ENCODE data around the gene STIMATE.

The STIMATE gene

DNA sequence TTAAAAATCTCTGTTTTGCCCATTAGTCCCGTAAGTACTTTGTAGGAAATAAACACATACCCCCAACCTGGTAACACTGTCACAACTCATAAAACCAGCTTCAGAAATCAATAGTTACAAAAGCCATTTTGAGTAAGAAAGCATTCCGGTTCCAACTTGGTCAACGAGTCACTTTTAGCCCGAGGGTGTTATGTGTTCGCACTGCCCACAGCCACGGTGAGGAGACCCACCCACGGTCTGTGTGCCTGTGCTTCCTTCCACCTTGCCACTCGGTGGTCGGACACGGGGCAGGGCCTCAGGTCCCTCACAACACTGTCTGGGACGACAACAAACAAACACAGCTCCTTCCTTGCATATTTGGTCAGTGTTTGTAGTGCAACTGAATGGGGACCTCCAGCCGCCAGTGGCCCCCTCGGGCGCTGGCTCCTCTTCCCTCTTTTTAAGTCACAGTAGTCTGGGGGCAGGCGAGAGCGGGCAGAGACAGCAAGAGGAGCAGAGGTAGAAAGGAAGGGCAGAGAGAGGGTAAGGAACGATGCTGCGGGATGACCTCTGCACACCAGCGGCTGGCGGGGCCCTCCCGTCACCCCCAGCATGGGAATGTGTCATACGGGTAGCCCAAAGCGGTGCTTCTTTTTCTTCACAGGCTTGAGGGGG, 57.3 kb downstream of the STIMATE start:
- no peak for DNase-seq

DNA sequence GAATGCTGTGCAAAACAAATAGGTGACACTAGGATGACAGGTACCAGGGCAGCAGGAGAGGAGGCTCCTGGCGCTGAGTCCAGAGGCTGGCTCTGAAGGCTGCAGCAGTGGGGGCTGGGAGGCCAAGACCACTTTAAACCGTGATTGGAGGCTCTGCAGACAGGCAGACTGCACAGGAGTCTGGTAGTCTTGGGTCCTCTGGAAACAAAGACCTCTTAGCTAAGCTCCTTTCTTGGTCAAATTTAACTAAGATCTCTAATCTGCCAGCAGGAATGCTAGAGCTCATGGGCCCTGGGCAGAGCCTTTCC, 58.1 kb downstream of the STIMATE start:
- DNase-seq, result no peak

DNA sequence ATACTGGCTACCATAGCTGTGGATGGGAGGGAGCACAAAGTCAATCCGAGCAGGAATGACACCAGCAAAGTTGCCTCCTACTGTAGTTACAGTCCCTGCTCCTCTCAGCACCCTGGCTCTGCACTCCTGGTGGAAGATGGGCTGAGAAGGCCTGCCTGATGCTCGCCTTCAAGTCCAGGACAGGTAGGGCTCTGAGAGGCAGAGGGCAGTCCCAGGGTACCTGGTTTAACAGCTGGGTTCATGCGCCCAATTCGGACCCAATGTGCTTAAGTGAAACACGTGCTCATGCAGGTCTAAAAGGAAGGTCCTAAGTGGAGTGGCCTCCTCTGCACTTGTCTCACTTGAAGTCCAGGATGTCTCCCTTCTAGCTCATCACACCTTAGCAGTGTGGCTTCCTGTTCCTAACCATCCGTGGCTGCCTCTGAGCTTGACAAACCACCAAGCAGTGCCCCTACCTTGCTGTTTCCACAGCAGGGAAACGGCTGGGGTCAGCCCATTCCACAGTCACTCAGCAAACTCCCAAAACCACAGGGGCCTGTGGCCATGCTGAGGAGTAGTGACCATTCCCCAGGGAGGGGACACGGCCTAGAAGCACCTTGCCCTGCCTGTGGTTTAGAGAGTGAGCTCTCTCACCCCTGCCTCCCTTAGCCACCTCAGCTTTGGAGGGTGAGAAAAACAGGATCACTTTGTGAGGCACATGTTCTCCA, 58.6 kb downstream of the STIMATE start:
- peak; percentile 15 for DNase-seq

DNA sequence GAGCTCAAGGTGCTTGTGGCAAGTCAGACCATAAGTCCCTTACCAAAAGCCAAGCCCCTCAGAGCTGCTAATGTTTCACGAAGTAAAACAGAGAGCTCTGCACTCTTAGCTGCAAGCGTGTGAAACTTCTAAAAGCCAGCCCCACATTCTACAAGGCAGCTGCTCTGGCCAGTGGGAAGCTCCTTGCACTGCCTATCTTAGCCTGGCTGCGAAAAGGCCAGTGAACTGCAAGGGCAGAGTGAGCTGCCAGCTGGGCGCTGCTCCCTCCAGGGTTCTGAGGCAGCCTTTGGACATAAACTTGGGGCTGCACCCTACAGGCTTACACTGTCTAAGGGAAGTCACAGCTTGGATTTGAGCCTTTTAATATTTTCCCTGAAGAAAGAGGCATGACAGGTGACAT, 60.4 kb downstream of the STIMATE start:
- no peak for DNase-seq

DNA sequence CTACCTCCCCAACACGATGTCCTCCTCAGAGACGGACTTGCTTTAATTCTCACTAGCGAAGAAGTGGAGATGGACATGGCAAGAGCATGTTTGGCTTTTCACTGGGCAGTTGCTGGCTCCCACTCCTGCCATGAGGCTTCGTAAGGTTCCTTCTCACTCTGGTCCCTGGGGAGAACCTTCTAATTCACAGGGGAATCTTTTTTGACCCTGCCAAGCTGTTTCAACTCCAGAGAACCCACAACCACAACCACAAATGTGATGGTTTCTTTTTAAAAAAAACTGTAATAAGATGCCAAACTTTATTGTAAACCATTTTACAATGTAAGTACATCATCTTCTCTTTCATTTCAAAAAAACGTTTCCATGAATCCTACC, 60.9 kb downstream of the STIMATE start:
- no peak for DNase-seq

DNA sequence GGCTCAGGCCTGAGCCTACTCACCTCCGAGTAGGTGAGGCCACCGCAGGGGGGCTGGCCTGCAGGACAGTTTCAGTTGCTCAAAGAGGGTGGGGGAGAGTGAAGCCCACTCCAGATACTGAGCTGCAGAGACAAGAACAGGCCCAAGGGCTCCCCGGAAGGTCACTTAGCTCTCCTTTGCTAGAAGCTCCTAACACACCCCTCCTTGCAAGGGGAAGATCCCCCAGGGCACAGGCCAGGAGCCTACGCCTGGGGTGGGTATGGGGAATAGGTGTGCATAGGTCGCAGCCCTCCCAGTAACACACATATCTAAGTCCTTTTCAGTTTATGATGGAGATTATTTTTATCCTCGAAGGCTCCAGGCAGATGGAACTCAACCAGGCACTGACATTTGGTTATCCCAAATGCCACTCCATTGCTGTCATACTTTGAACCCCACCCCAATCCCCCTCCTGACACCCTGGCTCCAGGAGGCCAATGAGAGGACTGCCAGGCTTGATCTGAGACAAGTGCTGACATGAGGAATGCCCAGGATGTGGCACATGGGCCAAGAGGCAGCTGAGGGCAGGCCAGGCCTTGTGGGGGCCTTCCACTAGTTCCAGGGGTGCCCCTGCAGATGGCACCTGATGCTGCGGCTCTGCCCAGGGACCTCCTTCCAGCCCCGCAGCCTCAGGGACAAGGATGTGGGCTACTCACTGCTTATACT, 61.4 kb downstream of the STIMATE start:
- no peak for DNase-seq

DNA sequence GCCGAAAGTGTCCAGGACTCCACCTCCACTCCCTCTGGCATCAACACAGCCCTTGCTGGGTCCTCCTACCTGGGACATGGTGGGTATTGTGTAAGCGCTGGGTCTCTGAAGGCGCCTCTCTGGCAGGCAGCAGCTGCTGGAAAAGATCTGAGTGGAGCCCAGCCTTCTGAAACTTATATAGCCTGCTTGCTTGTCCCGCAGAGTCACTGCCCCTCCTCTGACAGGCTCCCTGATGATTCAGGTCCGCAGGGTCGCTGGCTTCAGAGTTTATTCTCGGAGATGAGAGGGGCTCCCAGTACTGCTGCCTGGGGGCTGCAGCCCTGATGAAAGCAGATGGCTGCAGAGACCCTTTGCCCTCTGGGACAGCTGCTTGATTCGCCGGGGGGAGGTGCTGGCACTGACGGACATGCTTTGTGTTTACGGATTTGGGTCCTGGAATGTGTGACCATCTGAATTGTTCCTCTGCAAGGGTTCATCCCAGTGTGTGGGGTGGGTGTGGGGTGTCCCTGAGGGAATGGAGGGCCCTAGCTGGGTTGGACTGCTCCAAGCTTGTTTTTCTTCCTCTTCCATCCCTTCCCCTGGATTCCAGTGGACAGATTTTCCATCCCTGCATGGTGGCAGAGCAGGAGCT, 62.4 kb downstream of the STIMATE start, which contains the start of gene MUSTN1:
Gene MUSTN1, minus strand, starts transcription at position 149 of the 631 bp plus-strand sequence. Its CDS starts 71 bp downstream, at position 78.
- DNase-seq, result no peak

DNA sequence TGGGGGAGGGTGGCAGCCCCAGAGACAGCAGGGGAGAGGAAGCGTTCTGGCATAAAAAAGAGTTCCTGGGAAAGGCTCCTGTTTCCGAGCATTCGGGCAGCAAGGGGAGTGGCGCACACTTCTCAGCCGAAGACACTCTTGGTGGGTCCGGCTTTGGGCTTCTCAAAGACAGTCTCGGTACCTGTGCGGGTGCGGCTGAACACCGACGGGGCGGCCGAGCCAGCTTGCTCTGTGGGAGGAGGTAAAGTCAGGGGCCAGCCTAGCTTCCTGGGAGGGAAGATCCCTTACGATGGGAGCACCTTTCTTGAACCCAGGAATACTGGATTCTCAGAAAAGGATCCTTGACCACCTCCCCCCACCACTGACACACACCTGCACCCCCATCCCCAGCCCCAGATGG, 64.1 kb downstream of the STIMATE start:
- no peak for DNase-seq

DNA sequence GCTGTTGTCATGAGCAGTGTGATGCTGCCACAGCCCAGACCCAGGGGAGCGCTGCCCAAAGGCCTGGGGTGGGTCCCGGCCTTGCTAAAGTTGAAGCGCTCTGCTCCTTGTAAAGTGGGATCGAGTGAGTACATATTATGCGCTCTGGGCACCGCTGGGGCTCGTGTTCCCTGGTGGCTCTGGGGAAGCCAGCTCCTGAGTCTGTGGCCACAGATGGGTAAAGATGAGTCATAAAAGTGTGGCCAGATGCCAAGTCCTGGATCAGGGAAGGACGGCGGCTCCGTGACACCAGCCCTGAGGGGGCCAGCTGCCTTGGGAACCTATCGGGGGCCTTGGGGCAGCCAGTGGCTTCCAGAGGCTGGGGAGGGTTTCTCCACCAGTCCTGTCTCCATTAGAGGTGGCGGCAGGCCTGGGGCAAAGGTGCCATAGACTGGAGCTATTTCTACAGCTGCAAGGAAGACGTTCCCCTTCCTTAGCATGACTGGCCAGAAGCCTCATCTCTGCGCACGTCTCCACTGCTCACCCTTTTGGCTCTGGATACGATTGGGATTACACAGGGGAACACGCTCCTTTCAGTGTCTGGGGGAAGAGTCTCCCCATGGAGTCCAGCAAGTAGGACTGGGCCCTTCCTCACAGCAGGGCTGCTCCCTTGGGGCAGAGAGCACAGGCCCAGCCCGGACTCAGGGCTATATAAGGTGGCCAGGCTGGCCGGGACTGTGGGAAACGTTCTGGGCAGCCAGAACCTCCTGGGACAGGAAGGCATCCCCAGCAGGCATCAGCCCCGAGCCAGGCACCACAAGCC, 65.6 kb downstream of the STIMATE start:
- DNase-seq, result no peak

DNA sequence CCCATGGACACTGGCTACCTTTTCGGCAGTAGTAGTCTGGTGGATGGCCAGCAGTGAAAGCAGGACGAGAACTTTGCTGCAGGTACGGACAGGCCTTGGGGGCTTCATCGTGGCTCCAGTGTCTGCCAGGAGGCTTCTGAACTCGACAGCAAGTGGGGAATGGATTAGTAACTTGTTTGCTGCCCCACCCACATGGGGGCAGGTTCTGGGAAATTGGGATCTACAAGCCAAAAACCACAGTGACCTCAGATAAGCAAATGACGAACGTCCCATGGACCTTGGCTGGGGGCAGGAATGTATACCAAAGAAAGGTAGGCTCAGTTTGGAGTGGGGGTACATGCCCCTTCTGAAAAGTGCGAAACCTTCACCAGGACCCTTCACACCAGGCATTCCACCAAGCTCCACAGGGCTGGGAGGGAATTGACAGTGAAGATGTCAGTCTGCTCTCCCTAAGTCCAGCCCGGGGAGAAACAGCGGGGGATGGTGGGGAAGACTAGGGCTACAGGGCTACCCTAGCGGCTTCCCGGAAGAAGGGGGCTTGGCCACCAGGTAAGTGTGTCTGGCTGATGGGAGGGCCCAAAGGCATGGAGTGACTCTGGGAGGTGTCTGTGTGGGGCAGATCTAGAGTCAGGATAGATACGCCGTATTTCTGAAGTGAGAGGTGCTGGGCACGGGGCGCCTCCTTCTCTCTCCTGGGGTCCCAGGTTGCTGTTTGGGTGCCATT, 66.7 kb downstream of the STIMATE start, which contains the start of gene ITIH4:
Gene ITIH4, minus strand, starts transcription at position 138 of the 724 bp plus-strand sequence. Its CDS starts 30 bp downstream, at position 108.
- DNase-seq, result no peak

DNA sequence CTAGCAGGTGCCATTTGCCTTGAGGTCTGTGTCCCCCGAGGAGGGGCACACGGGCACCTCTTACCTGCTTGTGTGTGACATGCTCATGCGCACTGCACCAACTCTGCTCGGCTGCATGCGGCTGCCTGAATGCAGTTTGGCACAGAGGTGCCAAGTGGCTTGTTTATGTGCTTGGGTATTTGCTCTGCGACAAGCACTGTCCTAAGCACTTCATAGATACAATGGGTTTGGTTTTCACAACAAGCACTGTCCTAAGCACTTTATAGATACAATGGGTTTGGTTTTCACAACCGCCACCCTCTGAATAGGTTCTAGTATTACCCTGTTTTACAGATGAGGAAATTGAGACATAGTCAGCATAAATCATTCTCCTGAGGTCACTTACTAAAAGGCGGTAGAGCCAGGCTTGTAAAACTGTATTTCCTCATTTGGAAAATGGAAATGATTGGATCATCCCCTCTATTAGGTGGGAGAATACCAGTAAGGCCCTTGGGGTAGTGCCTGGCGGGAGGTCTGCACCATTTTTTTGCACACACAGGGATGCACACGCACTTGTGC, 67.4 kb downstream of the STIMATE start:
- DNase-seq, result no peak

DNA sequence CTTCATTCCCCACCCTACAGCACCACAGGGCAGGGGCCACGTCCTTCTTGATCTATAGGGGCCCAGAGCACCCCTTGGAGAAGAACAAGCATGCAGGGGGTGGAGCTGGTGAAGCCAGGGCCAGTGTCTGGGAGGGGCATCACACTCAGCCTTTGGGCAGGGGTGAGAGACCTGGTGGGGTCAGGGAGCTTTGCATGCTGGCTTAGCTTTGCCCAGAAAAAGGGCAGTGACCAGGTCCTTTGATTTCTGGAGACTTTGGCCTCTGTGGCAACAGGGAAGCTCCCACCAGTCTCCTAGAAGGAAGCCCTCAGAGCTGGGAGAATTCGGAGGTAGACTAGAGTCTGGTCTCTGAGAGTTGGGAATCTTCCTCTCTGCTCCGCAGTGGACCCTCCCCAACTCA, 67.9 kb downstream of the STIMATE start:
- no peak for DNase-seq

DNA sequence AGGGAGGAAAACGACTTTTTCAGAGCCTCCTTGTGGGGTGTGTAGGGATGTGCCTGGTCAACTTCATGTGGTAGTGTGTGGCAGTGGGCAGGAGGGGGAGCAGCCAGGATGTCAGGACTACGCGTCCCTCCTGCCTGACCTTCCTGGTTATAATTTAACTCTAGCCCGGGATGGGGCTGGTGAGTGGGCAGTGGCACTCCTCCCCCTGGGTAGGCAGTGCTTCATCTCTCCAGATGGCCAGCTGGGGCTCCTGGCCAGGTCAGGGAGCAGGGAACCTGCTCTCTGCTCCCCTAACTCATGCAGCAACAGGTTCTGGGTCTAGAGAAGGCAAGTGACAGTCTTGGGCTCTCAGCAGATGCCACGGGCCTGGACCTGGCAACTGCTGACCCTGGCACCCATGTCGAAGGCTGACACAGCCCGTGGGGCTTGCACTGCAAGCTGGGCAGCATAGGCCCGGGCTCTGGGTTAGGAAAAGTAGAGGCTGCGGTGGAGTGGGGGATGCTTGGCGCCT, 69.4 kb downstream of the STIMATE start:
- no peak for DNase-seq

DNA sequence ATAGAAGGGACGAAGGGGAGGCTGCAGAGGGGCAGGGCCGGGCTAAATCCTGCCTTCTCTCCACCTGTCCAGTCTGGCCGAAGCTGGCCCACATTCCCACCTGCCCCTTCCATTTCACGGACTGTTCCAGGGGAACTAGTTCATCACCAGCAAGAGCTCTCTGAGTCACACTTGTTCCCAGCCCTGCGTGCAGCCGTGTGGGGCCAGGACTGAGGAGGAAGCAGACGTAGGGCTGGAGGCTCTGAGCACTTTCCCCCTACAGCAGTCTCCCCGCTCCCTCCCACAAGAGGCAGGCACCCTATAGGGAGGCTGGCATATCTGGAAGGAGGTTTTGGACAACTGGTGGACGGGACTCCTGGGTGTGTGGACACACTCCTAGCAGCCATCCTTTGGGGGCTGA, 69.9 kb downstream of the STIMATE start:
- no peak for DNase-seq

DNA sequence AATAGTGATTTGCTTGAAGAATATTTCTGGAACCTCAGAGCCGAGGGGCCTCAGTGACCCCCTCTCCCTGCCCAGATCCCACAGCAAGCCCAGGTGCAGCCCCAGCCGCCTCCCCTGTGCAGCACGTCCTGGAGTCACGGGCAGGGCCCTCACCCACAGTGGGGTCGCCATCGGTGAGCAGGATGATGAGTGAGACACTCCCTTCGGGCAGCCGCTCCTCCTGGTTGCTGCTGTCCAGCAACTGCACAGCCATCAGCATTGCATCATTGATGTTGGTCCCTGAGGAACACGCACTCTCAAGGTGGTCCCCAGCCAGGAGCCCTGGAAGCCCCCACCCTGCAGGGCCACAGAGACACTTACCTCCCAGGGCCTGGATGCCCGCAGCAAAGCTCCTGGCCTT, 73.3 kb downstream of the STIMATE start:
- no peak for DNase-seq

DNA sequence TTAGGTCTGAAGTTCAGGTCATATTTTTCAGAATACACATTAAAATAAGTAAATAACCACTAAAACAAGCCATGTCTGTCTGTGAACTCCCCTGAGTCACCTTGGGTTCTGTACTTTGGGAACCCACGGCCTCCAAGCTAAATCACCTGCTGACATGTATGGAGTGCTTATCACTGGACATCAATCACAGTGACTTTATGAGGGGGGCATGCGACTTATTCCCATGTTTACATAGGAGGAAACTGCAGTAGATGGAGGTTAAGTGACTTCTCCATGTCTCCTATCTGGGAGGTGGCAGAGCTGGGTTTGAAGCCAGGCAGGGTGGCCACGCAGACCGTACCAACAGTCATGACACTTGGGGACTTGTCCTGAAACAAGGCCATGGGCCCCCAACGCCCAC, 75.0 kb downstream of the STIMATE start:
- DNase-seq, result no peak

DNA sequence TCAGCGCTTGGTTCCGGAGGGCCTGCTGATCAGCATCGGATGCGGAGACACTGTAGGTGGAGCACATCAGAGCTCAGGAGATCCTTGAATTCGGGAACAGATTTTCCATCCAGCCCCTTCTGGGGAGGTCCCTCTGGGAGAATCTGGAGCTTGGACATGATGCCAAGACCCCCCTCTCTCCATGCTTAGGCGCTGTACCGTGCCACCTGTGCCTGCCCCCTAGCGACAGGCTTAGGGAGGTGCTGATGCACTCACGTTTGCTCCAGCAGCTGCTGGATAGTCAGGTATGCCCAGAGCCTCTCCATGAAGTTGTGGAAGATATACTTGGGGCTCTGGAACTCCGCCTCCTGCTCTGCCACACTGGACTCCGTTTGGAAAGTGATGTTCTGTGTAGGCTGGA, 76.6 kb downstream of the STIMATE start:
- peak; percentile 5 for DNase-seq

DNA sequence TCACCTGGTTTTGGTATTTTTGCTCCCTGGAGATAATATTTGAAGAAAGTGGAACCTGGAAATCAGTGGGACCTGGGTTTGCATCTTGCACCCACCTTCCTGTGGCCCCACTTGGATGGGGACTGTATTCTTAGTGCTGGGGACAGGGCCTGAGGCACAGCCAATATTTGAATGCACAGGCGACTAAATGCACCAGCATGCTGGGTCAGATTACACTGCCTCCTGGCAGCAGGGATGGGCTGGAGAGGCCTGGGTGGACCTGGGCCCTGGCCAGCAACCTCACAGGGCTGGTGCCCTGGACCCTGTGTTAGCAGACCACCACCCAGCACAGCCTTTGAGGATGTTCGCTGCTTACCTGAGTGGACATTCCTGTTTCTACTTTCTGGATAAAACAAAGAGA, 77.4 kb downstream of the STIMATE start:
- DNase-seq, result no peak

DNA sequence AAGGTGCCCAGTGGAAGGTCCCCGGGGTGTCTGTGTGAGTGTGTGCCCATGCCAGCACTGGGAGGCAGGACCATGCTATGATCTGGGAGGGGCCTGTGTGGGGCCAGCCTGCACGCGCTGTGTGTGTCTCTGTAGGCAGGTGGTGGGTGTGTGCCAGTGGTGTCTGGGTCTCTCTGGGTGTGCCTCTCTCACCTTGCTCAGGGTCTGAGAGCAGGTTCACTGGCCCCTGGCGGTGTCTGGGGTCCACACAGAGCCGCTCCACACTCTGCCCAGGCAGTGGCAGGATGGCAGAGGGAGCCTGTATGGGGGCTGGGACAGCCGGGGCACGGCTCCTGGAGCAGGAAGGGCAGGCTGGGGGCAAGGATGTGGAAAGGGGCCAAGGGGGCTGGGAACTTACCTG, 79.5 kb downstream of the STIMATE start:
- no peak for DNase-seq

DNA sequence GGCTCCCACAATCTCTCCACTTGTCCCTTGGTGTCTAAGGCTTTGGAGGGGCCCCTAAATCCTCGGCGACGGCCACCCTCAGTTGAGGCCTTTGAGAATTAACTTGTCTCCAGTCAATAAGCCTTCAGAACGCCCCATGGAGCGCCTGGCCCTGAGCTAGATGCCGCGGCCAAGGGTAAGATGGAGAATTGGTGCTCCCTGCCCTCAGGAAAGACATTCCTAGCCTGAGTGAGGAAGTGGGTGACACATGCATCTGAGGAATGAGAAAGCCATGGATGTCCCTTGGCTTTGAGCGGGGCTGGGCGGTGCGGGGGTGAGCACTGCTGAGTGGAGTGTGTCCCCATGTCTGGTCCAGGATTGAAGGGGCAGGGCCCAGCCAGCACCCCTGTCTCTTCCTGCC, 80.1 kb downstream of the STIMATE start:
- no peak for DNase-seq

DNA sequence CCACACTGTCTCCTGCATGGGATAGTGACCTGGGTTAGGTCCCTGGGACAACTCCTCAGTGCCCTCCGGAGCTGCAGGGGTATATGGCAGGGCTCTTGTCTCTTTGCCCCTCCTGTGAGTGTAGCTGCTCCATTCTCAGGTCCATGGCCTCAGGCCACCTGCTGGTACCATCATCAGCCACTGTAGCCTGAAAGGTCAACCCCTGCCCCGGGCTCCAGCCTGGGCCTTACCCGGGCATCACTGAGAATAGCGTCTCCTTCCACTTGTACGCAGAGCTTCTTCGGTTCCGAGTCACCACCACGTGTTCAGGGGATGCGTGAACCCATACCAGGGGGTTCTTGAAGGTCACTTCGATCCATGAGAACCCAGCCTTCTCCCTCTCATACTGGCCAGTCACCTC, 80.7 kb downstream of the STIMATE start:
- no peak for DNase-seq

DNA sequence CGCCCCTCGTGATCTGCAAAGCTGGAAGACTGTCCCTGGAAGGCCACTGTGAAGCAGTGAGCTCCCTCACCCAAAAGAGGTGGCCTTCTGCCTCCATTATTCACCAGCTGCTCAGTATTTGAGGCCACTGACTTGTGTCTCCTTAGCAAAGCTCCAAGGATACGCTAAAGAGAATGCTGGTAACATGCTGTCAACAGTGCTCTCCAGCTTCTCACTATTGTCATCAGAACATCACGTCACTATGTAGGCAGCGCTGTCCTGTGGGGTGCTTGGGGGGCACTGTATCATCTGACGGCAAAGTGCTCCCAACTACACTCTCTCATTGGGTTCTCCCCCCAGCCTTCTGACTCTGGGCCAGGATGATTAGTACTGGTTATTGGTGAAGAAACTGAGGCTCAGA, 81.1 kb downstream of the STIMATE start:
- DNase-seq, result no peak

Measured in CD4-positive, alpha-beta T cell treated with Interleukin-21 for 1 hour (primary cell).